ENCODE measurements around the gene SLC22A31. TPM values are rescaled to one million over a fixed set of nuclear protein-coding genes. Genes with fewer than 3 reads are reported as not detected.
"Not testable (repeated sequence)": the region's sequence is repeated elsewhere in the genome, so short reads cannot be mapped to it uniquely, and the experiment has no call there.

SLC22A31 gene
- total and polyA plus RNA-seq, 9 of the 15 experiments (the other 6 are each of a cell fraction or from before 2014, with no cell fraction given): 0.29 to 2.2 (median 0.47) TPM; not detected in 3

DNA sequence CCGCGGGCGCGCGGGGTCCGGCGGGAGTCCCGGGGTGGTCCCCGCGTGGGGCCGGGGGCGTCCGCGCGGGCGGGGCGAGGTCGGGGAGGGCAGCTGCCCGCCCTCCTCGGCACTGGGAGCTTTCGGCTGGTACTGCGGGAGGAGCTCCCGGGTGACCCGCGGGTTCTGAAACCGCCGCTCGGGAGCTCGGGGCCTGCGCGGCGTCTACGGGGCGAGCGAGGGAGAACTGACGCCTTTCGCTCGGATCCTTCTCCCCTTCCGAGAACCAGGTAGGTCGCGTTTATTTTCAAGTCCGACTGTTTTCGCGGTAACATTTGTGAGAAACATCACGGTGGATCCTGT, 47.4 kb upstream of the SLC22A31 start:
- in situ Hi-C loops (cut with MboI); CTCF ChIA-PET (ENCODE audit: low intra/inter-chr PET ratio); H3K36me3 ChIP-seq (ENCODE audit: control insufficient read depth, insufficient read depth, low read length); H4K20me1 ChIP-seq (replicated peaks; ENCODE audit: control insufficient read depth, insufficient read depth, low read length); H3K79me2 ChIP-seq (ENCODE audit: control insufficient read depth, insufficient read depth, low read length); H3K27me3 ChIP-seq (ENCODE audit: control insufficient read depth in 2 of 2, insufficient read depth in 2 of 2, low read length in 2 of 2); H3K9me1 ChIP-seq (ENCODE audit: control insufficient read depth, insufficient read depth, low read length); BruUV-seq (replicated peaks); DNase-seq (ENCODE audit: extremely low read depth in 1 of 4, low spot score in 3 of 4); H3K9me3 ChIP-seq (replicated peaks; ENCODE audit: control insufficient read depth, insufficient read depth, low read depth, low read length): not testable (repeated sequence)
- peaks cover 0 to 29% of the 10 kb centered on the region in 2 experiments; a peak in 3 of 5 replicates for H3K4me1 ChIP-seq (replicated peaks in 1 of 2; ENCODE audit: control insufficient read depth in 2 of 2, insufficient read depth in 2 of 2, low read length in 2 of 2)
- intact Hi-C loops (cut with micrococcal nuclease): loop anchor here (2.0 kb wide), 1 partner anchor 41 kb away; no protein-coding TSS in a partner anchor
- peak overlapping the region; percentile 41 to 88; a peak in 3 of 4 replicates for H3K9ac ChIP-seq (ENCODE audit: insufficient read depth in 1 of 2, low read depth in 2 of 2, low read length in 2 of 2)
- H2AFZ ChIP-seq (ENCODE audit: low read depth, low read length): peak overlapping the region; percentile 89
- peak overlapping the region; percentile 46; the same call in 1 of the 3 replicates for H3K27ac ChIP-seq (ENCODE audit: extremely low read depth, low read depth, low read length)
- ATAC-seq: peak; percentile 57
- peak; percentile 78 for FAIRE-seq
- POLR2A ChIA-PET: interaction anchor here (0.6 to 1.3 kb wide), 3 partner anchors 19 to 410 kb away, joined by 3 to 5 read pairs (median 3); no protein-coding TSS in a partner anchor
- TF ChIP-seq VEZF1 (CRISPR knock-in tag; IDR thresholded peaks at IDR 0.05) (peak; percentile 51), PHF8 (IDR thresholded peaks at IDR 0.05; ENCODE audit: borderline replicate concordance, low read length) (peak; percentile 17; the same call in 1 of the 2 replicates), GATAD2B (IDR thresholded peaks at IDR 0.05; ENCODE audit: borderline replicate concordance) (peak; percentile 86), RB1 (IDR thresholded peaks at IDR 0.05; ENCODE audit: low read depth) (peak; percentile 30; the same call in 1 of the 2 replicates)
- H3K4me2 ChIP-seq (ENCODE audit: insufficient read depth, low read length): peak overlapping the region; percentile 72
- WGBS (ENCODE audit: insufficient coverage, low coverage, missing lambda C conversion rate): 5% methylated on average over 8 of the region's 45 CpGs
- peak overlapping the region; percentile 56 for H3K4me3 ChIP-seq
